Measurements from ENCODE around the gene TXNDC2.

DNA sequence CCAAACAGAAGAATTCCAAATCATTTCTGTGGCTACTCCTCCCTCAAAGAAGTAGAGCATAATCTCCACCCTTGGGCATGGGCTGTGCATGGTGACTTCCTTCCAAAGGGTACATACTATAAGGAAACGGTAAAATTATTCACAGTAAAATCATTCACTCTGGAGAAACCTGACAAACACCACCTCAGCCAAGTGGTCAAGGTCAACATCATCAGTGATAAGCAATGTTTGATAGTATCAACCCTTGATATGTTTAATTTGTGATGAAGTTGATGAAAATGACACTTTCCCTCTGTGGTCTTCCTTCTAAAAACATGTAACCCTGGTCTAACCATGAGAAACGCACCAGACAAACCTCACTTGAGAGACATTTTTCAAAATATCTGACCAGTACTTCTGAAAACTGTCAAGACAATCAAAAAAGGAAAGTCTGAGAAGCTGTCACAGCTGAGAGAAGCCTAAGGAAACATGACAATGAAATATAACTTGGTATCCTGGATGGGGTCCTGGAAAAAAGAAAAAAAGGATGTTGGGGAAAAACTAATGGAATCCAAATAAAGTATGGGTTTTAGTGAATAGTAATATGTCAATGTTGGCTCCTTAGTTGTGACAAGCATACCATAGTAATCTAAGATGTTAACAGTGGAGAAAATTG, 9.4 kb upstream of the TXNDC2 start:
- TF ChIP-seq, protein P1, sequence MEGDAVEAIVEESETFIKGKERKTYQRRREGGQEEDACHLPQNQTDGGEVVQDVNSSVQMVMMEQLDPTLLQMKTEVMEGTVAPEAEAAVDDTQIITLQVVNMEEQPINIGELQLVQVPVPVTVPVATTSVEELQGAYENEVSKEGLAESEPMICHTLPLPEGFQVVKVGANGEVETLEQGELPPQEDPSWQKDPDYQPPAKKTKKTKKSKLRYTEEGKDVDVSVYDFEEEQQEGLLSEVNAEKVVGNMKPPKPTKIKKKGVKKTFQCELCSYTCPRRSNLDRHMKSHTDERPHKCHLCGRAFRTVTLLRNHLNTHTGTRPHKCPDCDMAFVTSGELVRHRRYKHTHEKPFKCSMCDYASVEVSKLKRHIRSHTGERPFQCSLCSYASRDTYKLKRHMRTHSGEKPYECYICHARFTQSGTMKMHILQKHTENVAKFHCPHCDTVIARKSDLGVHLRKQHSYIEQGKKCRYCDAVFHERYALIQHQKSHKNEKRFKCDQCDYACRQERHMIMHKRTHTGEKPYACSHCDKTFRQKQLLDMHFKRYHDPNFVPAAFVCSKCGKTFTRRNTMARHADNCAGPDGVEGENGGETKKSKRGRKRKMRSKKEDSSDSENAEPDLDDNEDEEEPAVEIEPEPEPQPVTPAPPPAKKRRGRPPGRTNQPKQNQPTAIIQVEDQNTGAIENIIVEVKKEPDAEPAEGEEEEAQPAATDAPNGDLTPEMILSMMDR (IDR thresholded peaks at IDR 0.05) = no peak
- TF ChIP-seq POLR2A (IDR thresholded peaks at IDR 0.05) = no peak
